Measurements from ENCODE around the gene FUNDC2. TPM values are rescaled to one million over a fixed set of nuclear protein-coding genes. Genes with fewer than 3 reads are reported as not detected.

The FUNDC2 gene
- total and polyA plus RNA-seq, 10 of the 15 experiments (the other 5 are each of a cell fraction or from before 2014, with no cell fraction given): 70.5 to 353 (median 165) TPM

DNA sequence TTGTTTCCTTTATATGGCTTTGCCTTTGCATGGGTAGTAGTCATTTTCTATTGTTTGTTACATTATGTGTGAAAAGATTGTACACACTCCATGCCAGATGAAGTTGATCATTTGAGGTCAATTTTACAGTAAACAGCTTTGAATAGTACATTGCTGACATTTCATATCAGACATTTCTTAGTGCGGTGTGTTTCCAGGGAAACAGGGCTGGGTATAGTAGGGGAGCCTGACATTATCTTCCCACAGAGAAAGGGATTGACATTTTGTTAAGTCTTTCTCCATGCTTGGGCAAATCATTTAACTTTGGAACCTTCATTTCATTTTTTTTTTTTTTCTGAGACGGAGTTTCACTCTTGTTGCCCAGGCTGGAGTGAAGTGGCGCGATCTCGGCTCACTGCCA, 5.0 kb downstream of the FUNDC2 start:
- CTCF ChIA-PET: no interaction called here
- Histone ChIP-seq H3K79me2 (ENCODE audit: control insufficient read depth, insufficient read depth, low read length) (peaks cover 27% of the 10 kb centered on the region), H3K27ac (ENCODE audit: control insufficient read depth, insufficient read depth) (no peak overlapping the region), H3K27me3 (replicated peaks in 1 of 2; ENCODE audit: control insufficient read depth in 2 of 2, insufficient read depth in 2 of 2, low read length in 1 of 2) (no peaks in the 10 kb centered on the region), H3K4me3 (no peak overlapping the region), H3K36me3 (ENCODE audit: control insufficient read depth in 2 of 2, insufficient read depth in 2 of 2, low read length in 1 of 2) (no peaks in the 10 kb centered on the region), H3K9ac (ENCODE audit: control insufficient read depth, insufficient read depth, low read length) (no peak overlapping the region), H3K9me3 (replicated peaks; ENCODE audit: control insufficient read depth, insufficient read depth, low read length) (peaks cover 4% of the 10 kb centered on the region), H3K4me1 (ENCODE audit: control insufficient read depth, insufficient read depth, low read length) (no peaks in the 10 kb centered on the region), H3K4me2 (ENCODE audit: control insufficient read depth, insufficient read depth) (no peak overlapping the region), H4K20me1 (ENCODE audit: control insufficient read depth, insufficient read depth) (no peaks in the 10 kb centered on the region), H2AFZ (ENCODE audit: control insufficient read depth, low read depth, low read length) (no peak overlapping the region)
- WGBS (ENCODE audit: insufficient coverage, insufficient replicate concordance, low lambda C conversion rate, missing lambda C conversion rate): 84% methylated on average over 3 of the region's 5 CpGs
- intact Hi-C loops (cut with micrococcal nuclease; ENCODE audit: unreplicated experiment) (no loop called here), in situ Hi-C loops (cut with MboI) (no loop called here)
- DNase-seq (ENCODE audit: low read depth, low spot score) (no peak), FAIRE-seq (no peak), ATAC-seq (no peak)
- TF ChIP-seq YY1 (IDR thresholded peaks at IDR 0.05; ENCODE audit: low read depth, low read length) (no peak), MEF2B (IDR thresholded peaks at IDR 0.05; ENCODE audit: partially characterized antibody, poor library complexity, severe bottlenecking) (no peak)
- BruUV-seq (replicated peaks): no TSS peak
- RAD21 ChIA-PET (ENCODE audit: unreplicated experiment): no interaction called here
- SMC1A ChIA-PET (ENCODE audit: uncharacterized antibody, unreplicated experiment): no interaction called here
- POLR2A ChIA-PET: interaction anchor here (0.5 to 0.7 kb wide), 2 partner anchors 14 to 485 kb away, joined by 3 read pairs; no protein-coding TSS in a partner anchor

- ChIA-PET SMC1A (ENCODE audit: uncharacterized antibody, unreplicated experiment) (no interaction called here), CTCF (interaction anchor here (1.4 kb wide), 1 partner anchor 21 kb away, joined by 4 read pairs; no protein-coding TSS in a partner anchor), RAD21 (ENCODE audit: unreplicated experiment) (no interaction called here), POLR2A (no interaction called here)
- no peaks in the 10 kb centered on the region for H4K20me1 ChIP-seq (ENCODE audit: control insufficient read depth, insufficient read depth)
- BruUV-seq (replicated peaks): no TSS peak
- H3K4me1 ChIP-seq (ENCODE audit: control insufficient read depth, insufficient read depth, low read length): no peaks in the 10 kb centered on the region
- no peak for FAIRE-seq
- TF ChIP-seq WRNIP1 (IDR thresholded peaks at IDR 0.05; ENCODE audit: borderline replicate concordance, low read depth, low read length): no peak
- no peak for TF ChIP-seq ETV6 (conservative IDR thresholded peaks at IDR 0.05 in 1 of 2, IDR thresholded peaks at IDR 0.05 in 1 of 2; ENCODE audit: borderline replicate concordance in 1 of 2, low read depth in 1 of 2)
- TF ChIP-seq, protein P1, sequence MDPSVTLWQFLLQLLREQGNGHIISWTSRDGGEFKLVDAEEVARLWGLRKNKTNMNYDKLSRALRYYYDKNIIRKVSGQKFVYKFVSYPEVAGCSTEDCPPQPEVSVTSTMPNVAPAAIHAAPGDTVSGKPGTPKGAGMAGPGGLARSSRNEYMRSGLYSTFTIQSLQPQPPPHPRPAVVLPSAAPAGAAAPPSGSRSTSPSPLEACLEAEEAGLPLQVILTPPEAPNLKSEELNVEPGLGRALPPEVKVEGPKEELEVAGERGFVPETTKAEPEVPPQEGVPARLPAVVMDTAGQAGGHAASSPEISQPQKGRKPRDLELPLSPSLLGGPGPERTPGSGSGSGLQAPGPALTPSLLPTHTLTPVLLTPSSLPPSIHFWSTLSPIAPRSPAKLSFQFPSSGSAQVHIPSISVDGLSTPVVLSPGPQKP (IDR thresholded peaks at IDR 0.05; ENCODE audit: low read depth, low read length): no peak
- TF ChIP-seq MTA2 (IDR thresholded peaks at IDR 0.05; ENCODE audit: low read depth): no peak
- TF ChIP-seq RELA (IDR thresholded peaks at IDR 0.05; ENCODE audit: borderline replicate concordance, partially characterized antibody): no peak
- no peak for TF ChIP-seq YY1 (IDR thresholded peaks at IDR 0.05; ENCODE audit: low read depth, low read length)
- no peak for TF ChIP-seq NR2F1 (conservative IDR thresholded peaks at IDR 0.05)
- no peak for TF ChIP-seq SMC3 (IDR thresholded peaks at IDR 0.05; ENCODE audit: borderline replicate concordance, low read length)
- no peak for TF ChIP-seq POLR2AphosphoS5 (IDR thresholded peaks at IDR 0.05; ENCODE audit: low read length)
- no peak for TF ChIP-seq PAX5 (IDR thresholded peaks at IDR 0.05; ENCODE audit: borderline replicate concordance, low read depth, low read length)
- TF ChIP-seq SUPT20H (IDR thresholded peaks at IDR 0.05; ENCODE audit: borderline replicate concordance, control insufficient read depth, low read depth, low read length): no peak
- TF ChIP-seq PML (IDR thresholded peaks at IDR 0.05; ENCODE audit: low read length): no peak
- TF ChIP-seq JUND (IDR thresholded peaks at IDR 0.05; ENCODE audit: low read depth, low read length): no peak
- no peak for TF ChIP-seq KAT2A (conservative IDR thresholded peaks at IDR 0.05; ENCODE audit: control insufficient read depth, low read depth, low read length)
- H3K4me3 ChIP-seq: no peak overlapping the region
- no peak overlapping the region for H3K27ac ChIP-seq (ENCODE audit: control insufficient read depth, insufficient read depth)
- H2AFZ ChIP-seq (ENCODE audit: control insufficient read depth, low read depth, low read length): no peak overlapping the region
- no peak for DNase-seq (ENCODE audit: low read depth, low spot score)
- intact Hi-C loops (cut with micrococcal nuclease; ENCODE audit: unreplicated experiment) (no loop called here), in situ Hi-C loops (cut with MboI) (no loop called here)
- peaks cover 6% of the 10 kb centered on the region for H3K79me2 ChIP-seq (ENCODE audit: control insufficient read depth, insufficient read depth, low read length)
- no peaks in the 10 kb centered on the region for H3K27me3 ChIP-seq (replicated peaks in 1 of 2; ENCODE audit: control insufficient read depth in 2 of 2, insufficient read depth in 2 of 2, low read length in 1 of 2)
- peaks cover 4% of the 10 kb centered on the region for H3K9me3 ChIP-seq (replicated peaks; ENCODE audit: control insufficient read depth, insufficient read depth, low read length)
- WGBS (ENCODE audit: insufficient coverage, insufficient replicate concordance, low lambda C conversion rate, missing lambda C conversion rate): 68% methylated on average over 4 of the region's 4 CpGs
- H3K9ac ChIP-seq (ENCODE audit: control insufficient read depth, insufficient read depth, low read length): no peak overlapping the region
- ATAC-seq: no peak
- H3K4me2 ChIP-seq (ENCODE audit: control insufficient read depth, insufficient read depth): no peak overlapping the region
- H3K36me3 ChIP-seq (ENCODE audit: control insufficient read depth in 2 of 2, insufficient read depth in 2 of 2, low read length in 1 of 2): no peaks in the 10 kb centered on the region
These were observed 9.0 kb downstream of the FUNDC2 start for GRCh38 chrX:155035688-155036087.
